OCI-LY1 (cell line): Measurements from ENCODE around the gene SNX32.

Source experiments
- H2AFZ ChIP-seq: fragments of 200-600 bp; sonication (generic), shearing (Covaris generic); 2 replicates; pipeline ENCODE4 v1.6.0; 2014; ENCODE audit warnings: antibody characterized with exemption, mild to moderate bottlenecking, low read length
- H3F3A ChIP-seq: fragments of 200-600 bp; sonication (generic), shearing (Covaris generic); 2 replicates; pipeline ENCODE4 v1.6.0; 2014; ENCODE audit warnings: mild to moderate bottlenecking, antibody characterized with exemption, low read length, moderate library complexity; ENCODE audit not compliant: insufficient read depth
- H3K27ac ChIP-seq: fragments of 200-600 bp; sonication (generic); 2 replicates; pipeline ENCODE4 v1.5.1; 2014; ENCODE audit warnings: low read length, mixed run types, mild to moderate bottlenecking, low read depth; ENCODE audit not compliant: poor library complexity, severe bottlenecking
- H3K27me3 ChIP-seq: fragments of 200-600 bp; sonication (generic); 2 replicates; pipeline ENCODE4 v1.6.0; 2014; ENCODE audit warnings: antibody characterized with exemption, mild to moderate bottlenecking, low read length, moderate library complexity; ENCODE audit not compliant: insufficient read depth
- H3K36me3 ChIP-seq: fragments of 200-600 bp; sonication (generic); 2 replicates; pipeline ENCODE4 v1.6.1; 2014; ENCODE audit warnings: mild to moderate bottlenecking, antibody characterized with exemption, low read length, moderate library complexity, mixed read lengths; ENCODE audit not compliant: insufficient read depth
- H3K4me1 ChIP-seq: fragments of 200-600 bp; sonication (generic); 2 replicates; pipeline ENCODE4 v1.5.1; 2014; ENCODE audit warnings: mild to moderate bottlenecking, low read length, moderate library complexity; ENCODE audit not compliant: insufficient read depth, severe bottlenecking
- H3K4me2 ChIP-seq: fragments of 200-600 bp; sonication (generic), shearing (Covaris generic); 2 replicates; pipeline ENCODE4 v1.6.1; 2014; ENCODE audit warnings: low read length
- H3K4me3 ChIP-seq: fragments of 200-600 bp; sonication (generic); 2 replicates; pipeline ENCODE4 v1.5.1; 2014; ENCODE audit warnings: low read length, low read depth, mild to moderate bottlenecking, mixed read lengths; ENCODE audit not compliant: poor library complexity, severe bottlenecking
- H3K79me2 ChIP-seq: fragments of 200-600 bp; shearing (Covaris generic); 2 replicates; pipeline ENCODE4 v1.6.1; 2016; ENCODE audit warnings: mixed run types, low read length, mixed read lengths; ENCODE audit not compliant: insufficient read depth
- H3K9ac ChIP-seq: fragments of 200-600 bp; sonication (generic), shearing (Covaris generic); 2 replicates; pipeline ENCODE4 v1.6.1; 2014; ENCODE audit warnings: mild to moderate bottlenecking, low read length, mixed read lengths
- H3K9me2 ChIP-seq: fragments of 200-600 bp; sonication (generic), shearing (Covaris generic); 2 replicates; pipeline ENCODE4 v1.6.1; 2014; ENCODE audit warnings: low read depth, mild to moderate bottlenecking, low read length, mixed read lengths
- H3K9me3 ChIP-seq: fragments of 200-600 bp; shearing (Covaris generic); 2 replicates; pipeline ENCODE4 v1.6.1; 2014; ENCODE audit warnings: low read length, mixed read lengths
- H4K20me1 ChIP-seq: fragments of 200-600 bp; sonication (generic), shearing (Covaris generic); 2 replicates; pipeline ENCODE4 v1.6.0; 2016; ENCODE audit warnings: mild to moderate bottlenecking, low read length; ENCODE audit not compliant: insufficient read depth
- CTCF ChIP-seq: fragments of 200-600 bp; sonication (generic), shearing (Covaris generic); IDR thresholded peaks from 2 replicates; pipeline ENCODE4 v1.5.1; 2017; ENCODE audit warnings: mild to moderate bottlenecking, antibody characterized with exemption, low read length, moderate library complexity, mixed read lengths
- EZH2 ChIP-seq: fragments of 200-600 bp; sonication (generic), shearing (Covaris generic); IDR thresholded peaks from 2 replicates; pipeline ENCODE4 v1.8.0; 2017; ENCODE audit warnings: borderline replicate concordance, mixed run types, mild to moderate bottlenecking, antibody characterized with exemption, low read length, moderate library complexity, mixed read lengths

The SNX32 gene

GRCh38 chr11:65869643-65870306 is 36.0 kb downstream of the SNX32 start:
- Histone ChIP-seq H3K36me3 (peaks cover 27% of the 10 kb centered on the region), H4K20me1 (no peaks in the 10 kb centered on the region), H2AFZ (no peak overlapping the region), H3K4me3 (no peak overlapping the region), H3K9ac (no peak overlapping the region), H3K79me2 (no peaks in the 10 kb centered on the region), H3K4me1 (peaks cover 10% of the 10 kb centered on the region), H3K9me3 (no peaks in the 10 kb centered on the region), H3K4me2 (no peak overlapping the region), H3K27me3 (peaks cover 3% of the 10 kb centered on the region; the same call in 1 of the 2 replicates), H3F3A (no peaks in the 10 kb centered on the region), H3K9me2 (no peaks in the 10 kb centered on the region), H3K27ac (no peak overlapping the region)
- TF ChIP-seq EZH2, result no peak
- TF ChIP-seq CTCF, result no peak

- H2AFZ ChIP-seq, result no peak overlapping the region
- H3K27me3 ChIP-seq, result peaks cover 3% of the 10 kb centered on the region; the same call in 1 of the 2 replicates
- peaks cover 22% of the 10 kb centered on the region for H3K36me3 ChIP-seq
- no peak for TF ChIP-seq EZH2
- TF ChIP-seq CTCF, result no peak
- no peaks in the 10 kb centered on the region for H3K9me2 ChIP-seq
- peaks cover 10% of the 10 kb centered on the region for H3K4me1 ChIP-seq
- H3K4me3 ChIP-seq, result no peak overlapping the region
- H3K9ac ChIP-seq, result no peak overlapping the region
- H4K20me1 ChIP-seq, result no peaks in the 10 kb centered on the region
- no peak overlapping the region for H3K4me2 ChIP-seq
- H3F3A ChIP-seq, result no peaks in the 10 kb centered on the region
- no peaks in the 10 kb centered on the region for H3K9me3 ChIP-seq
- no peaks in the 10 kb centered on the region for H3K79me2 ChIP-seq
- no peak overlapping the region for H3K27ac ChIP-seq
Measured at GRCh38 chr11:65870307-65870658, 36.5 kb downstream of the SNX32 start.

- no peaks in the 10 kb centered on the region for H3K9me2 ChIP-seq
- H3K27ac ChIP-seq, result no peak overlapping the region
- H3K36me3 ChIP-seq, result peaks cover 15% of the 10 kb centered on the region
- H3K27me3 ChIP-seq, result peaks cover 3% of the 10 kb centered on the region; the same call in 1 of the 2 replicates
- H3K79me2 ChIP-seq, result no peaks in the 10 kb centered on the region
- H3K4me2 ChIP-seq, result no peak overlapping the region
- H3K4me1 ChIP-seq, result peaks cover 10% of the 10 kb centered on the region
- no peaks in the 10 kb centered on the region for H3F3A ChIP-seq
- H4K20me1 ChIP-seq, result no peaks in the 10 kb centered on the region
- H2AFZ ChIP-seq, result no peak overlapping the region
- no peak overlapping the region for H3K4me3 ChIP-seq
- H3K9ac ChIP-seq, result no peak overlapping the region
- TF ChIP-seq CTCF, result no peak
- no peak for TF ChIP-seq EZH2
- H3K9me3 ChIP-seq, result no peaks in the 10 kb centered on the region
Measured at GRCh38 chr11:65870706-65871681, 37.2 kb downstream of the SNX32 start.
